ENCODE data around the gene LEP. TPM values are rescaled to one million over a fixed set of nuclear protein-coding genes. Genes with fewer than 3 reads are reported as not detected.

Gene LEP
- polyA plus RNA-seq, 1 of the 3 experiments (the other 2 are of a cell fraction): not detected

DNA sequence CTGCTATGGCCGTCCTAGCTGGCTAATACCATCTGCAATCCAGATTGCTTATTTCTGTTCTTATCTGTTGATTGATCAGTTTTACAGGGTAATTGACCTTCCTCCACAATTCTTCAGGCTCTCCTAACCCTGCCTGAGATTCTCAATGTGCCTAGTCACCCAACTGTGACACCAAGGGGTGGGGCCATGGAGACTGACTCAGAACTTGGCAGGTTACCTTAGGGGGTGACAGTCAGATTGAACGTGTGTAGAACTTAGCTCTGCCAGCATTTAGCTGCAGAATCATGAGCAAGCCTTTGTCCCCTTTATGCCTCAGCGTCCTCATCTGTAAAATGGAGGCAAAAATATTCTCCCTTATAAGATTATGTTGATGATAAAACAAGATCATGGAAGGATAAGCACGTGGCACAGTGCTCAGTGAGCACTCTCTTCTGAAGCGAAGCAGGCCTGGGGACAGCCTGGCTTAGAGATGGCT, 19.1 kb upstream of the LEP start:
- Histone ChIP-seq H3K9ac (no peak overlapping the region), H3K27ac (ENCODE audit: low read depth in 2 of 2, low read length in 1 of 2) (peak overlapping the region in 1 of 2 experiments; percentile 35; a peak in 2 of 4 replicates), H3K4me1 (ENCODE audit: control insufficient read depth in 1 of 2, insufficient read depth in 2 of 2, low read depth in 1 of 2, low read length in 1 of 2) (peaks cover 3 to 19% of the 10 kb centered on the region in 2 experiments; a peak in 2 of 4 replicates), H3K27me3 (ENCODE audit: insufficient read depth) (no peaks in the 10 kb centered on the region), H3K9me3 (no peaks in the 10 kb centered on the region), H3K79me2 (ENCODE audit: insufficient read depth) (no peaks in the 10 kb centered on the region), H4K20me1 (ENCODE audit: insufficient read depth) (no peaks in the 10 kb centered on the region), H3F3A (replicated peaks; ENCODE audit: insufficient read depth) (peaks cover 6% of the 10 kb centered on the region), H2AFZ (ENCODE audit: low read depth) (no peak overlapping the region), H3K9me2 (no peaks in the 10 kb centered on the region), H3K4me2 (peak overlapping the region; percentile 8; the same call in 1 of the 2 replicates), H3K36me3 (replicated peaks in 1 of 2; ENCODE audit: control insufficient read depth in 1 of 2, insufficient read depth in 2 of 2, low read length in 1 of 2) (no peaks in the 10 kb centered on the region), H3K4me3 (ENCODE audit: low read depth in 2 of 2, low read length in 1 of 2) (no peak overlapping the region)
- ChIA-PET CTCF (interaction anchor here (1.2 to 17.6 kb wide), 11 partner anchors 9 to 511 kb away, joined by 3 to 444 read pairs (median 5); no protein-coding TSS in a partner anchor), POLR2A (interaction anchor here (1.5 kb wide), 1 partner anchor 45 kb away, joined by 9 read pairs; no protein-coding TSS in a partner anchor)
- peak; percentile 69 for DNase-seq
- WGBS (ENCODE audit: low lambda C conversion rate): 41% methylated on average over 5 of the region's 5 CpGs
- TF ChIP-seq NRF1 (IDR thresholded peaks at IDR 0.05; ENCODE audit: low read depth, low read length): no peak
- TF ChIP-seq, protein P1, sequence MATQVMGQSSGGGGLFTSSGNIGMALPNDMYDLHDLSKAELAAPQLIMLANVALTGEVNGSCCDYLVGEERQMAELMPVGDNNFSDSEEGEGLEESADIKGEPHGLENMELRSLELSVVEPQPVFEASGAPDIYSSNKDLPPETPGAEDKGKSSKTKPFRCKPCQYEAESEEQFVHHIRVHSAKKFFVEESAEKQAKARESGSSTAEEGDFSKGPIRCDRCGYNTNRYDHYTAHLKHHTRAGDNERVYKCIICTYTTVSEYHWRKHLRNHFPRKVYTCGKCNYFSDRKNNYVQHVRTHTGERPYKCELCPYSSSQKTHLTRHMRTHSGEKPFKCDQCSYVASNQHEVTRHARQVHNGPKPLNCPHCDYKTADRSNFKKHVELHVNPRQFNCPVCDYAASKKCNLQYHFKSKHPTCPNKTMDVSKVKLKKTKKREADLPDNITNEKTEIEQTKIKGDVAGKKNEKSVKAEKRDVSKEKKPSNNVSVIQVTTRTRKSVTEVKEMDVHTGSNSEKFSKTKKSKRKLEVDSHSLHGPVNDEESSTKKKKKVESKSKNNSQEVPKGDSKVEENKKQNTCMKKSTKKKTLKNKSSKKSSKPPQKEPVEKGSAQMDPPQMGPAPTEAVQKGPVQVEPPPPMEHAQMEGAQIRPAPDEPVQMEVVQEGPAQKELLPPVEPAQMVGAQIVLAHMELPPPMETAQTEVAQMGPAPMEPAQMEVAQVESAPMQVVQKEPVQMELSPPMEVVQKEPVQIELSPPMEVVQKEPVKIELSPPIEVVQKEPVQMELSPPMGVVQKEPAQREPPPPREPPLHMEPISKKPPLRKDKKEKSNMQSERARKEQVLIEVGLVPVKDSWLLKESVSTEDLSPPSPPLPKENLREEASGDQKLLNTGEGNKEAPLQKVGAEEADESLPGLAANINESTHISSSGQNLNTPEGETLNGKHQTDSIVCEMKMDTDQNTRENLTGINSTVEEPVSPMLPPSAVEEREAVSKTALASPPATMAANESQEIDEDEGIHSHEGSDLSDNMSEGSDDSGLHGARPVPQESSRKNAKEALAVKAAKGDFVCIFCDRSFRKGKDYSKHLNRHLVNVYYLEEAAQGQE (IDR thresholded peaks at IDR 0.05; ENCODE audit: low read depth, low read length): no peak
- TF ChIP-seq, protein P2, sequence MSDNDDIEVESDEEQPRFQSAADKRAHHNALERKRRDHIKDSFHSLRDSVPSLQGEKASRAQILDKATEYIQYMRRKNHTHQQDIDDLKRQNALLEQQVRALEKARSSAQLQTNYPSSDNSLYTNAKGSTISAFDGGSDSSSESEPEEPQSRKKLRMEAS (IDR thresholded peaks at IDR 0.05; ENCODE audit: low read depth): peak; percentile 61; the same call in 1 of the 2 replicates
- TF ChIP-seq, protein P3, sequence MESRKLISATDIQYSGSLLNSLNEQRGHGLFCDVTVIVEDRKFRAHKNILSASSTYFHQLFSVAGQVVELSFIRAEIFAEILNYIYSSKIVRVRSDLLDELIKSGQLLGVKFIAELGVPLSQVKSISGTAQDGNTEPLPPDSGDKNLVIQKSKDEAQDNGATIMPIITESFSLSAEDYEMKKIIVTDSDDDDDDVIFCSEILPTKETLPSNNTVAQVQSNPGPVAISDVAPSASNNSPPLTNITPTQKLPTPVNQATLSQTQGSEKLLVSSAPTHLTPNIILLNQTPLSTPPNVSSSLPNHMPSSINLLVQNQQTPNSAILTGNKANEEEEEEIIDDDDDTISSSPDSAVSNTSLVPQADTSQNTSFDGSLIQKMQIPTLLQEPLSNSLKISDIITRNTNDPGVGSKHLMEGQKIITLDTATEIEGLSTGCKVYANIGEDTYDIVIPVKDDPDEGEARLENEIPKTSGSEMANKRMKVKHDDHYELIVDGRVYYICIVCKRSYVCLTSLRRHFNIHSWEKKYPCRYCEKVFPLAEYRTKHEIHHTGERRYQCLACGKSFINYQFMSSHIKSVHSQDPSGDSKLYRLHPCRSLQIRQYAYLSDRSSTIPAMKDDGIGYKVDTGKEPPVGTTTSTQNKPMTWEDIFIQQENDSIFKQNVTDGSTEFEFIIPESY (IDR thresholded peaks at IDR 0.05; ENCODE audit: borderline replicate concordance, low read depth): no peak; the same call in 1 of the 2 replicates
- TF ChIP-seq, protein P4, sequence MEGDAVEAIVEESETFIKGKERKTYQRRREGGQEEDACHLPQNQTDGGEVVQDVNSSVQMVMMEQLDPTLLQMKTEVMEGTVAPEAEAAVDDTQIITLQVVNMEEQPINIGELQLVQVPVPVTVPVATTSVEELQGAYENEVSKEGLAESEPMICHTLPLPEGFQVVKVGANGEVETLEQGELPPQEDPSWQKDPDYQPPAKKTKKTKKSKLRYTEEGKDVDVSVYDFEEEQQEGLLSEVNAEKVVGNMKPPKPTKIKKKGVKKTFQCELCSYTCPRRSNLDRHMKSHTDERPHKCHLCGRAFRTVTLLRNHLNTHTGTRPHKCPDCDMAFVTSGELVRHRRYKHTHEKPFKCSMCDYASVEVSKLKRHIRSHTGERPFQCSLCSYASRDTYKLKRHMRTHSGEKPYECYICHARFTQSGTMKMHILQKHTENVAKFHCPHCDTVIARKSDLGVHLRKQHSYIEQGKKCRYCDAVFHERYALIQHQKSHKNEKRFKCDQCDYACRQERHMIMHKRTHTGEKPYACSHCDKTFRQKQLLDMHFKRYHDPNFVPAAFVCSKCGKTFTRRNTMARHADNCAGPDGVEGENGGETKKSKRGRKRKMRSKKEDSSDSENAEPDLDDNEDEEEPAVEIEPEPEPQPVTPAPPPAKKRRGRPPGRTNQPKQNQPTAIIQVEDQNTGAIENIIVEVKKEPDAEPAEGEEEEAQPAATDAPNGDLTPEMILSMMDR (IDR thresholded peaks at IDR 0.05): no peak
- no peak for TF ChIP-seq MEF2A (IDR thresholded peaks at IDR 0.05; ENCODE audit: borderline replicate concordance, low read depth)
- TF ChIP-seq NFIC (IDR thresholded peaks at IDR 0.05; ENCODE audit: borderline replicate concordance): peak; percentile 92
- TF ChIP-seq SMC3 (IDR thresholded peaks at IDR 0.05; ENCODE audit: low read depth, low read length): no peak
- no peak for TF ChIP-seq MXI1 (IDR thresholded peaks at IDR 0.05; ENCODE audit: low read depth, low read length)
- TF ChIP-seq TCF12 (IDR thresholded peaks at IDR 0.05): peak; percentile 95
- no peak for TF ChIP-seq RAD21 (IDR thresholded peaks at IDR 0.05; ENCODE audit: low read length)
- TF ChIP-seq TAF1 (IDR thresholded peaks at IDR 0.05; ENCODE audit: borderline replicate concordance, low read depth, low read length): no peak
- TF ChIP-seq EZH2phosphoT487 (IDR thresholded peaks at IDR 0.05; ENCODE audit: borderline replicate concordance, low read depth): no peak
- TF ChIP-seq GABPA (IDR thresholded peaks at IDR 0.05; ENCODE audit: low read depth): no peak
- TF ChIP-seq SIN3A (IDR thresholded peaks at IDR 0.05; ENCODE audit: borderline replicate concordance, low read depth, low read length): no peak
- TF ChIP-seq RFX5 (IDR thresholded peaks at IDR 0.05; ENCODE audit: low read length): no peak
- TF ChIP-seq, protein P5, sequence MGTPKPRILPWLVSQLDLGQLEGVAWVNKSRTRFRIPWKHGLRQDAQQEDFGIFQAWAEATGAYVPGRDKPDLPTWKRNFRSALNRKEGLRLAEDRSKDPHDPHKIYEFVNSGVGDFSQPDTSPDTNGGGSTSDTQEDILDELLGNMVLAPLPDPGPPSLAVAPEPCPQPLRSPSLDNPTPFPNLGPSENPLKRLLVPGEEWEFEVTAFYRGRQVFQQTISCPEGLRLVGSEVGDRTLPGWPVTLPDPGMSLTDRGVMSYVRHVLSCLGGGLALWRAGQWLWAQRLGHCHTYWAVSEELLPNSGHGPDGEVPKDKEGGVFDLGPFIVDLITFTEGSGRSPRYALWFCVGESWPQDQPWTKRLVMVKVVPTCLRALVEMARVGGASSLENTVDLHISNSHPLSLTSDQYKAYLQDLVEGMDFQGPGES (IDR thresholded peaks at IDR 0.05; ENCODE audit: low read depth, low read length): no peak
- peak; percentile 71; the same call in 1 of the 2 replicates for TF ChIP-seq GATA2 (CRISPR knock-in tag; IDR thresholded peaks at IDR 0.05)
- peak; percentile 52; the same call in 1 of the 2 replicates for TF ChIP-seq TEAD4 (IDR thresholded peaks at IDR 0.05; ENCODE audit: borderline replicate concordance, insufficient read depth)
- TF ChIP-seq CHD2 (IDR thresholded peaks at IDR 0.05; ENCODE audit: low read length, partially characterized antibody): peak; percentile 70
- TF ChIP-seq, protein P6, sequence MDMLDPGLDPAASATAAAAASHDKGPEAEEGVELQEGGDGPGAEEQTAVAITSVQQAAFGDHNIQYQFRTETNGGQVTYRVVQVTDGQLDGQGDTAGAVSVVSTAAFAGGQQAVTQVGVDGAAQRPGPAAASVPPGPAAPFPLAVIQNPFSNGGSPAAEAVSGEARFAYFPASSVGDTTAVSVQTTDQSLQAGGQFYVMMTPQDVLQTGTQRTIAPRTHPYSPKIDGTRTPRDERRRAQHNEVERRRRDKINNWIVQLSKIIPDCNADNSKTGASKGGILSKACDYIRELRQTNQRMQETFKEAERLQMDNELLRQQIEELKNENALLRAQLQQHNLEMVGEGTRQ (IDR thresholded peaks at IDR 0.05; ENCODE audit: borderline replicate concordance, low read depth, low read length): no peak
- TF ChIP-seq EP300 (IDR thresholded peaks at IDR 0.05; ENCODE audit: borderline replicate concordance in 1 of 2, low read depth in 1 of 2, low read length in 1 of 2): peak; percentile 41 to 72; a peak in 2 of 4 replicates
- TF ChIP-seq JUND (IDR thresholded peaks at IDR 0.05): peak; percentile 82

All from SK-N-SH (cell line).